Cerebellar cortex (tissue), 1 donor: ENCODE measurements around the gene CACHD1.

Experiments
- DNase-seq: peaks from one replicate; pipeline ENCODE4 v3.0.0-alpha.2; 2015; ENCODE audit warnings: low spot score

The CACHD1 gene

GRCh38 chr1:64654519-64655341 lies 184.8 kb downstream of the CACHD1 start:
- DNase-seq, result no peak

DNA sequence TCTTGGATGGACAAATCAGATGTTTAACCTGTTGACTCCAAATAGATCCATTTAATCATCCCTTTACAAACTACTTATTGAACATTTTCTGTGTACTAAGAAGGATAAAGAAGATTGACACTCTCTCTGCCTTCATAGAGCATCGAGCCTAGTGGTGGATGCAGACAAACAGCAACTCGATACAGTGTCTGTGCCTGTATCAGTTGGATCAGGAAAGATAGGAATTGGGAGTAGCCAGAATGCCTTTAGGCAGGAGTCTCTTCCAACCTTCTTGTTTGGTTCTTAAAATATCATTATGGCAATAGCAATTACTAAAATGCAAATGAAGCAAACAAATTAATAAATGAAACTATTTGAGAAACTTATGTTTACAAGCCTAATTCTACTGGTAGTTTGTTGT lies 185.9 kb downstream of the CACHD1 start:
- DNase-seq, result no peak

DNA sequence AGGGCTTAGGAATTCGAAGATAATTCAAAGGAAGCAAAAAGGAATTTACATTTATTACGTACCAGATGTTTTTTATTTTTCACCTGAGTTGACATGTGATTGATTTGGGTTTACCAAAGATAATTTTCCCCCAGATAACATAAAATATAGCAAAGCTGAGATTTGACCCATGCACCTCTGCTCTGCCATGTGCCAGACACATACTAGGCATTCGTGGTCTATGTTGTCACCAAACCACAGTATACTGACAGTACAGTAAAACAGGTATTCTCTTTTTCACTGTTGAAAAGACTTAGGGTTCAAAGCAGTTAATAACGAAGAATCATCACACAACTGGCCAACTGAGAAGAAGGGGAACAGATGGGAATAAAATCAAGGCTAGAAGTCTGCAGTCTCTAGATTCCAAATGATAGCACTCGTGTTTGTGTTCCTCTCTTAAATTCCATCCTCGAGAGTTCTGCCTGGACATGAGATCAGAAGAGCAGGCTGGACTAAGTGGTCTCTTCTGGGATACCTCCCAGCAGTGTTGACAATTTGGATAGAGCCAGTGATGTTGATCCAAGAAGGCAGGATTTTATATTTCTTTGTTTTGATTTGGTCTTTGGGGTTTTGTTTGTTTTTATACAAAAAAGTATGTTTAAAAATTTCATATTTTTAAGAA lies 189.7 kb downstream of the CACHD1 start:
- DNase-seq, result no peak

- peak; percentile 8 for DNase-seq
Observed at GRCh38 chr1:64663668-64664067, 193.7 kb downstream of the CACHD1 start.

- peak; percentile 3 for DNase-seq
Observed at GRCh38 chr1:64664299-64664698, 194.4 kb downstream of the CACHD1 start.

DNA sequence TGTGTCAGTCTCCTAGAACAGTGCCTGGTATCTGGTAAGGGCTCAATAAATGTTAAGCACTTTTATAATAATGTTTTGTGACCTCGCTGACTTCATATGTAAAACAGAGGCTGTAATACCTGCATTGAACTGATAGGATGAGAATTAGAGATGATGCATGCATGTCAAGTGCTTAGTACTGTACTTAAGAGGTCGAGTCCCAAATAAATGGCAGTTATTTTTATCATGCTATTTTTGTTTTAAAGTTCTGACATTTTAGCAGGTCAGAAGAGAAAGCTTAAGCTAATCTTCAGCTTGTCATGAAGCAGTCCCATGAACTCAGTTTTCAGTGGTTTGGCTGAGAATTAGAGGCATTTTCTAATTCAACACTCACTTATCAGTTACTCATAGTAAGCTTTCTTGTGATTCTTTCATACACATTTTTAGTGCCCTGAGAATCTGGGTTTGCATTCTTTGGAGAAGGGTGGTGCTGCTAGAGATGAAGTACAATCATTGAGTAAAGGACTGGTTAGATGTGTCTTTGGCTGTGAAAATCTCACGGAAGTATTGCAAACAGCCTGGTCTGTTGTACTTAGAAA lies 199.3 kb downstream of the CACHD1 start:
- DNase-seq, result no peak

GRCh38 chr1:64675718-64676345 lies 205.9 kb downstream of the CACHD1 start:
- peak; percentile 24 for DNase-seq

DNA sequence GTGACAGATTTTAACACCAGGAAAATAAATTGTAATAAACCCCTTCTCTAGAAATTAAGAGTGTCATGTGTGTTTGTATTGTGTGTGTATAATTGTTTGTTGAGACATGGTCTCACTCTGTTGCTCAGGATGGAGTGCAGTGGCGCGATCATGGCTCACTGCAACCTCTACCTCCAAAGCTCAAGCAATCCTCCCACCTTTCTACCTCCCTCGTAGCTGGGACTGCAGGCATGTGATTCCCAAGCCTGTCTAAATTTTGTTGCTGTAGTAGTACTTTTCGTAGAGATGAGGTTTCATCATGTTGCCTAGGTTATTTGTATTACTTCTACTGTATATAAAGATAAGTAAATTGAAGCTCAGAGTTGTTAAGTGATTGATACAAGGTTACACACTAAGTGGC lies 206.5 kb downstream of the CACHD1 start:
- no peak for DNase-seq

- DNase-seq, result no peak
Observed at GRCh38 chr1:64677532-64677931, 207.6 kb downstream of the CACHD1 start.

GRCh38 chr1:64678366-64678765 lies 208.4 kb downstream of the CACHD1 start:
- DNase-seq, result no peak

DNA sequence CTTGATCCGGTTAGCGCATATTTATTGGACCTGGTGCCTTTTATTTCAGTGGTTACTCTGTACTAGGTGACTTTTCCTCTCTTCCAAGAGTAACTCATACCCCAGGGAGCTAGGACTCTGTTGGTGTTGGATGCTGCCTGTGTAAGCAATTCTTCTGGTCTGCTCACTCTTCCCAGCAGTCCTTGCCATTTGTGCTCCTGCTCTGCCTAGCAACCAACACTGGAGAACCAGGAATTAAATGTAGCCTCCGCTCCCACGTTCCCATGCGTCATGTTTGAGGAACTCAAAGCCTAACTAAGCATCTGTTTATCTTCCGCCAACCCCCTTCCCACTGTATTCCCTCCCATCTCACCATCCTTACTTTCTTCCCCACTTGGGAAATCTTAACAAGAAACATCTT lies 209.2 kb downstream of the CACHD1 start:
- DNase-seq, result no peak

GRCh38 chr1:64680599-64680998 lies 210.7 kb downstream of the CACHD1 start:
- no peak for DNase-seq

DNA sequence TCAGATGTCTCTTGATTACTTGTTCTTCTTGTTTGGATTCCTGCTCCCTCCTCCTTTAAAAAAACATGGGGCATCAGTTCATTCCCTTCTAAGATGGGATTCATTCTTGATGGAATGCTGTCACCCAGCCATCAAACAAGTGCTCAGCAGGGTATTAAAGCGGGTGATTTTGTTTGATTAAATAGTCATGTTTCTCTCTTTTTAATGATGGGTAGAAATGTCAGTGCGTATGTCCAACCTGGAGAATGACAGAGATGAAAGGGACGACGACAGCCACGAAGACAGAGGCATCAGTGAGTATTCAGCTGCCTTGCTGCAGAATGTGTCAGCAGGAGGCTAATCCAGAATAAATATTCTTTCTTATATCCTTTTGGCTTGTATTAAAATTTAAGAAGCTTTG lies 211.1 kb downstream of the CACHD1 start:
- DNase-seq, result no peak

GRCh38 chr1:64683419-64683818 lies 213.5 kb downstream of the CACHD1 start:
- peak; percentile 4 for DNase-seq

- no peak for DNase-seq
Observed at GRCh38 chr1:64685217-64685616, 215.3 kb downstream of the CACHD1 start.

- no peak for DNase-seq
Observed at GRCh38 chr1:64685765-64686341, 215.9 kb downstream of the CACHD1 start.

GRCh38 chr1:64686828-64687724 lies 217.1 kb downstream of the CACHD1 start:
- DNase-seq, result peak; percentile 56

DNA sequence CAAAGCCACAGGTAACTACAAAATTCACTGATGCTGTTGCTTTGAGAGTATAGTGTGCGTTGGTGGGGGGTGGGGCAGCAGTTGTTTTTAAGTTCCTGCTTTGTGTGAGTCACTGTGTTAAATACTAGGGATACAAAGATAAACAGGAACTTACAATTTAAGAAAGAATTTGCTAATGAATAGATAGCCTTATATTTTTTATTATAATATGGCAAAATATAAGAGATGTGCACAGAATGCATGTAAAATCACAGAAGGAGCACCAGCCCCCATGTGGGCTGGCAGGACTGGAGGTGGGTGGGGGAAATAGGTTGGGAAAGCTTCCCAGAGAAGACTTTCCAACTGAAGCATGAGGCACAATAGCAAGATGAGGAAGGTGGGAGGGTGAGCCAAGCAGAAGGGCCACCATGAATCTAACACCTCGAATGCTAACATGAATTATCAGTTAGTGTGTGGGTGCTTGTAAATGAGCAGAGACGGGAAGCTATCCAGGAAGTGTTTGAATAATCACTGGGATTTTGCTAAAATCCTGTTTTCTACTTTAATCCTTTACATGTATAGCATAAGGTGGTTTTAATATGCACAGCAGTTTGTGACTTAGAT lies 217.9 kb downstream of the CACHD1 start:
- DNase-seq, result no peak

- no peak for DNase-seq
Observed at GRCh38 chr1:64691626-64692025, 221.7 kb downstream of the CACHD1 start.

- no peak for DNase-seq
Observed at GRCh38 chr1:64692911-64693310, 223.0 kb downstream of the CACHD1 start.

- DNase-seq, result no peak
Observed at GRCh38 chr1:64693406-64693805, 223.5 kb downstream of the CACHD1 start.
